Measurements from ENCODE around the gene ATP9B.

GRCh38 chr18:79423211-79424007 is 354.2 kb downstream of the ATP9B start:
- TF ChIP-seq POLR2AphosphoS5 (IDR thresholded peaks at IDR 0.05; ENCODE audit: low read depth, low read length) = no peak
- TF ChIP-seq PAX5 (IDR thresholded peaks at IDR 0.05; ENCODE audit: insufficient read depth, low read length, severe bottlenecking) = no peak
- TF ChIP-seq POLR2A (IDR thresholded peaks at IDR 0.05; ENCODE audit: low read depth, low read length) = no peak
- no peak for TF ChIP-seq POU2F2 (IDR thresholded peaks at IDR 0.05; ENCODE audit: low read depth, low read length)

Data from GM12891 (cell line).